Retina (tissue), 1 donor: ENCODE results near the gene CASP8.
"Not testable (repeated sequence)": the region's sequence is repeated elsewhere in the genome, so short reads cannot be mapped to it uniquely, and the experiment has no call there.

Experiments
- DNase-seq: peaks from one replicate; pipeline ENCODE4 v3.0.0-alpha.2; 2016

CASP8 gene

DNA sequence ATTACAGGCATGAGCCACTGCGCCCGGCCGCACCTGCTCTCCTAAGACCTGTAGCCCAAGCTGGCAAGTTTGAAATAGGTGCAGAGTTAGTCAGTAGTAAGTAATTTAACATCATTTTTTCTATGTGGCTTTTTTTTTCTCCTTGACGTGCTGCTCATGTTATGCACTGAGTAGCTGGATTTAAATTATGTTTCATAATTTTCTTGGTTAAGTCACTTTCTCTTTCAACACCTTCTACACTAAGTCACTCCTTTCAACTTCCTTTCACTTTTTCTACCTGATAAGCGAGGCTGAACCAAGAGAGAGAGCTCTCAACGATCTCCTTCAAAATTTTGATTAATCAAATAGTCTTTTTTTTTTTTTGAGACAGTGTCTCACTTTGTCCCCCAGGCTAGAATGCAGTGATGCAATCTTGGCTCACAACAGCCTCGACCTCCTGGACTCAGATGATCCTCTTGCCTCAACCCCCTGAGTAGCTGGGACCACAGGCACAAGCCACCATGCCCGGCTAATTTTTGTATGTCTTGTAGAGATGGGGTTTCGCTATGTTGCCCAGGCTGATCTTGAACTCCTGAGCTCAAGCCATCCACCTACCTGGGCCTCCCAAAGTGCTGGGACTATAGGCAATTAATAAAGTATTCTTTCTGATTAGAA lies 13.1 kb downstream of the CASP8 start:
- no peak for DNase-seq

DNA sequence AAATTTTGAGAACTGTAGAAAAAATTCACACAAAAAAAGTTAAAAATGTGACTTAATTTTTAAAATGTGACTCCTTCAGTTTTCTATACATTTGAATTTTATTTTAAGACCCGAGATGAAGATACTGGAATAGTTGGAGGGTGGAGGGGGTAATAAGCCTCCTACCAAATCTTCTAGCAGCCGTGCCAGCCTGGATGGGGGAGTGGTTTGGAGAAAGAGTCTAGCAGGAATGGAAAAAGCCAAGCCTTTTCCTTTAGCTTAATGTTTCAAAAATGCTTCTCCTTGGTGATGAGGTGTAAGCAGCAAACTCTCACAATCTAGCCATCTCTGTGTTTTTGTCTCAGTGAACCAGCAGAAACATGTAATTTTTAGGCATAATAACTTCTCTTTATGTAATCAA lies 14.7 kb downstream of the CASP8 start:
- DNase-seq, result no peak

DNA sequence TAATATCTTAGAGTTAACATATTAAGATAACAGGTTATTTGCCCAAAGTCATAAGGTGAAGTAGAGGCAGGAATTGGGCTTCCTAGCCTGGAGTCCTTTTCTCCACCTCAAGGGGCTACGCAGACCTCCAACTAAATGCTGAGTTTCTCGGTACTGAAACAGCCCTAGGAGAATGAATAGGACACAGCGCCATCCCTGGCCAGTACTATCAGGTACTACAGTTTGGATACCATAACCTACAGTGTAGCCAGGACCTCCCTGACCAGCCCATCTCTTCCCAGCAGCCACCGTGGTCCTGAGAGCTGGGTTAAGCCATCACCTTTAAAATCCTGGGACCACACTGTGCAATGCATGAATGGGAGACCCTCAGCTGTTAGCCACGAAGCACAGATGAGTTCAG lies 15.7 kb downstream of the CASP8 start:
- DNase-seq, result no peak

DNA sequence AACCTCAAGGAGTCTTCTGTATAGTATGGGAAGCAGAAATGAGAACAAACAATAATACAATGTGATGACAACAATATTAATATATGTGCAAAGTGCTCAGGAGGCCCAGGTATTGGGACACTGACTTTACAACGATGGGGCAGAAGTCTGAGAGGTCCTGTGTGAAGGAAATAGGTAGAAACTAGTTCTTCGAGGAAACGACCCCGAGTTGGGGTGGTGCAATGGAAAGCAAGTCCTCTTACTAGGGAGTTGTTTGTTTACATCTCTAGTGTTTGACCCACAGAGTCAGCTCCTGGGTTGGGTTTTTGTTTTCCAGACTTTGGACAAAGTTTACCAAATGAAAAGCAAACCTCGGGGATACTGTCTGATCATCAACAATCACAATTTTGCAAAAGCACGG lies 16.2 kb downstream of the CASP8 start:
- no peak for DNase-seq

DNA sequence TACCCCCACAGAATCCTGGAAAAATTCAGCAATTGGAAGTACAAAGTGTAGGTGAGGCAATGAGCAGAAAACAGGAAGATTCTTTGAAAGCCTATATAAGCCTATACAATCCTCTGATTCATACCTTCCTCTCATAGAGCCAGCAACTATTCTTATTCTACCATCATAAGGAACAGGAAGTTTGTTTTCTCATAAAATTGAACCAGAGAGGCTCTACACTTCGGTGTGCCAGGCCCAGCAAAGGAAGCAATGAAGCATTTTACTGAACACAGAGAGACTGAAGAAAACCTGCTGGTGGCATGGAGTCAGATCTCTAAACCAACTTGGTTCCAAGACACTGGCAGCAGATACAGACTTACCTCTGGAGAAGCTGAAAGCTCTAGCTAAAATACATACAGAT lies 18.7 kb downstream of the CASP8 start:
- DNase-seq, result no peak

DNA sequence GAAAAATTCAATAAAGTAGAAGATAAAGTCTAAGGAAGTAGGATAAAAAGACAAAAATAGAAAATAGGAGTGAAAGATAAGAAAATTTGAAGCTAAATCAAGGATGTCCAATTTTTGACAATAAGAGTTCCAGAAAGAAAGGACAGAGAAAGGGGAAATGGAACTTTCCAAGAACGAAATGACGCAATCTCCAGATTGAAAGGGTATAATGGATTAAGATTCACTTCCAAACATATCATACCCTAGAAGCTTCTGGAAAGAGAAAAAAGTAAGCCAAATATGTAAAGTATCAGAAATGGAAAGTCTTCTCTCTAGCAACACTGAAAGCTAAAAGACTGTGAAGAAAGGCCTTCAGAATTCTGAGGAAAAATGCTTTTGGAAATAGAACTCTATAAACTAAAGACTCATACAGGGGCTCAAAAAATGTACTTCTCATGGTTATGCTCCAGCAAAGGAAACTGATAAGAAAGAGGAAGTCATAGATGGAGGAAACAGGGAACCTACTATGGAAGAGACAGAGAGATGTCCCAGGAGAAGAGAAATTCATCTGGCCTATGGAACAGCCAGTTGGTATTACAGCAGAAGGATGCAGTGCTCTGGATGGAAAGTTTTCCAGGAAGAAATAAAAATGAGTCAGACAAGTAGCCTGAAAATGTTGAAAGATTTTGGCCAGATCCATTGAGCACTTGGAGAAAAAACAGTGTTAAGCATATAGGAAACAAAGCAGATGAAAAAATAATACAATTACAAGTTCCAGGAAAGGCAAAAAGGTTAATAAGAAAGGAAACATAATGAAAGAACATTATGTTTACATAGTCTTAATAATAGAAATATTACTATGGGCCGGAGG lies 20.1 kb downstream of the CASP8 start:
- no peak for DNase-seq

DNA sequence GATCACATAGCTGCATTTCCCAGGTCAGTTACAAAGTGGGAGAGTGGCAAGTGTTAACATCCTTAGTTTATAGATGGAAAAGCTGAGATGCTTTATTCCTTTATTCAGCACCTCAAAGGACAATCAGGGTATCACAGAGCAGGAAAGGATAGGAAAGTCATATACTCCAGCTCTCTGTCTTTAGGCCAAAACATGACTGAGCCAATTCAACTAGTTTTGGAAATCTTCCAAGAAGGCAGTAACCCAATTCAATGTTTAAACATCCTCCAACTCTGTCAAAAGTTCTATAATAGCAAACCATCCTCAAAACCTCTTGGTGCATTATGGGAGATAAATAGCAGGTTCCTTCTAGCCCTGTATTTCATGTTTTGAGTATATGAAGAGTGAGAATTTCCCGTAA lies 25.2 kb downstream of the CASP8 start:
- no peak for DNase-seq

DNA sequence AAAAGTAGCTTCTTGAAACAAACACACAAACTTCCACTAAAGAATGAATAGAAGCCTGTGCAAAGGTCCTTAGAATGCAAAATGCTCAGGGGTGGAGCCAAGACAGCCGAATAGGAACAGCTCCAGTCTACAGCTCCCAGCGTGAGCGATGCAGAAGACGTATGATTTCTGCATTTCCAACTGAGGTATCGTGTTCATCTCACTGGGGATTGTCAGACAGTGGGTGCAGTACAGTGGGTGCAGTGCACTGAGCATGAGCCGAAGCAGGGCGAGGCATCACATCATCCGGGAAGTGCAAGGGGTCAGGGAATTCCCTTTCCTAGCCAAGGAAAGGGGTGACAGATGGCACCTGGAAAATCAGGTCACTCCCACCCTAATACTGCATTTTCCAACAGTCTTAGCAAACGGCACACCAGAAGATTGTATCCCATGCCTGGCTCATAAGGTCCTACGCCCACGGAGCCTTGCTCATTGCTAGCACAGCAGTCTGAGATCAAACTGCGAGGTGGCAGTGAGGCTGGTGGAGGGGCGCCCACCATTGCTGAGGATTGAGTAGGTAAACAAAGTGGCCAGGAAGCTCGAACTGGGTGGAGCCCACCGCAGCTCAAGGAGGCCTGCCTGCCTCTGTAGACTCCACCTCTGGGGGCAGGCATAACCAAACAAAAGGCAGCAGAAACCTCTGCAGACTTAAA lies 30.3 kb downstream of the CASP8 start:
- DNase-seq, result not testable (repeated sequence)

DNA sequence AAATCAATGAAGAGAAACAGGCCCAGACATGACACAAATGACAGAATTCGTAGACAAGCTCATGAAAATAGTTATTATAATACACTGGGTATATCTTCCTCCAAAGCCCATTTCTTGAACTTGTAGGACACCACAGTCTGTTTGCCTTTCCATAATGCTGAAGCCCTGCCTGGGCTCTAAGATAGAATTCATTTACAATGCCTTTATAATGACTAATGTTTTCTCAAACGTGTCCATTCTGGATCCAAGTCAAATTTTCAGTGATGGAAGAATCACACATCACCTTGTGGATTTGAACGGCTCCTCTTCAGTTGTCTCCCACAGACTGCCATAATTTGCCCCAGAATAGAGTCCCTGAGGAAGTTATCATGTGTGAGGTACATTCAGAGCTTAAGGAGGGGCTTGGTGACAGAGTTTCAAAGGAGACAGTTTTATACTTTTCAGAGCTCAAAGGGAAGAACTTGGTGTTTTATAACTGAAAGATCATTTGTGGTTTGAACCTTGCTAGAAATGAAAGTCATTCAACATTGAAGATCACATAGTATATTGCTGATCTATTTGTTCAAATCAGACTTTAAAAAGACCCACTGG lies 38.2 kb downstream of the CASP8 start:
- no peak for DNase-seq

DNA sequence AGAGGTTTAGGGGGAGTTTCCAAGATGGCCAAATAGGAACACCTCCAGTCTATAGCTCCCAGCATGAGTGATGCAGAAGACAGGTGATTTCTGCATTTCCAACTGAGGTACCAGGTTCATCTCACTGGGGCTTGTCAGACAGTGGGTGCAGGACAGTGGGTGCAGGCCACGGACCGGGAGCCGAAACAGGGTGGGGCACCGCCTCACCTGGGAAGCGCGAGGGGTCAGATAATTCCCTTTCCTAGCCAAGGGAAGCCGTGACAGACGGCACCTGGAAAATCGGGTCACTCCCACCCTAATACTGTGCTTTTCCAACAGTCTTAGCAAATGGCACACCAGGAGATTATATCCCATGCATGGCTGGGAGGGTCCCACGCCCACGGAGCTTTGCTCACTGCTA lies 39.6 kb downstream of the CASP8 start:
- not testable (repeated sequence) for DNase-seq

DNA sequence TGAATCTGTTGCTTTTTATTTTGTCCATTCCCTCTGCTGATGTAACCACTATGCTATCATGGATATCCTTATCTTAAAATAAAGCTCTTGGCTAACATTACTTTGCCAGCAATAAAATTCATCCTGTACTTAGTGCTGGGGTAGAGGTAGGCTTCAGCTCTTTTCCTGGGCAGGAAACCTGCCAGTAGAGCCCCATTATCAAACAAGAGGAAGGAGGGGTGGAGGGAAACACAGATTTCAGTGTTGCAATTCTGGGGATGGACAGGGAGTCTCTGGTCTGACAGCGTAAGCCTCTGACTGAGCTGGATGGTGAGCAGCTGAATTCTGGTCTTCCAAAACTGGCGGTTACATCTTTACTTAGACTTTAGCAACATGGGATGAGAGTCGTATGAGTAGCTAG lies 47.5 kb downstream of the CASP8 start:
- DNase-seq, result no peak

DNA sequence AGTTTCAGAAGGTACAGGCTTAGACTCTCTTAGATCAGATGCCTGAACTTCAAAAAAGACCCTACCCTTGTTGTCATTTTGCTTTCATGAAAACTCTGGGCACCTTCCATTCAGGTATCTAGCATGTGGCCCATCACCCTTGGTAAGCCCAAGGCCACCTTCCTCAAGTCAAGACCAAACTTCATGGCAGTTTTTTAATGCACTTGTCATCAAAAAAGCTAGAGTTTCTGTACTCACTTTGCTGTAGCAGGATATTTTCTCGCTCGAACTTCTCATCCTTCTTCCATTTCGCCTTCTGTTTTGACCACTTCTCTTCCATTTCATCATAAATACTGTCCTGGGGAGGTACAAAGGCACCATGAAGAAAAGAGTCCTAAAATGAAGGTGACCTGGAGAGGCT lies 48.6 kb downstream of the CASP8 start:
- no peak for DNase-seq

DNA sequence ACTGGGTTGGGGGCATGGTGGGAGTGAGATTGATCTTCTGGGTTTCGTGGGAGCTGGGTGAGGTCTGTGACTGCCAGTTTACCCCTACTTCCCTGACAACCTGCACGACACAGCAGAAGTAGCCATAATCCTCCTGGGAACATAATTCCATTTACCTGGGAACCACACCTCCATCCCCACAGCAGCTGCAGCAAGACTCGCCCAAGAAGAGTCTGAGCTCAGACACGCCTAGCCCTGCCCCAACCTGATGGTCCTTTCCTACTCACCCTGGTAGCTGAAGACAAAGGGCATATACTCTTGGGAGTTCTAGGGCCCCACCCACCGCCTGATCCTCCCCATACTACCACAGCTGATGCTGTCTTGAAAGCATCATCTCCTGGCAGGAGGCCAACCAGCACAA lies 53.0 kb downstream of the CASP8 start:
- DNase-seq, result no peak

DNA sequence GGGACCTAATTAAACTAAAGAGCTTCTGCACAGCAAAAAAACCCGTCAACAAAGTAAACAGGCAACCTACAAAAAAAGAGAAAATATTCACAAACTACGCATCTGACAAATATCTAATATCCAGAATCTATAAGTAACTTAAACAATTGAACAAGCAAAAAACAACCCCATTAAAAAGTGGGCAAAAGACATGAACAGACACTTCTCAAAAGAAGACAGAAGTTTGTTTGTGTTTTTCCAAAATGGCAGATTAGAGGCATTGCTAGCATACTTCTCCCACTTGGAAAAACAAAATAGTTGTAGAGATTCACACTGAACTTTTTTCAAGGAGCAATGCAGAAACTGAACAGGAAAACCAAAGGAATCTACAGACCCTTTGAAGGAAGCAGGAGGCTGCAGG lies 59.2 kb downstream of the CASP8 start:
- no peak for DNase-seq

DNA sequence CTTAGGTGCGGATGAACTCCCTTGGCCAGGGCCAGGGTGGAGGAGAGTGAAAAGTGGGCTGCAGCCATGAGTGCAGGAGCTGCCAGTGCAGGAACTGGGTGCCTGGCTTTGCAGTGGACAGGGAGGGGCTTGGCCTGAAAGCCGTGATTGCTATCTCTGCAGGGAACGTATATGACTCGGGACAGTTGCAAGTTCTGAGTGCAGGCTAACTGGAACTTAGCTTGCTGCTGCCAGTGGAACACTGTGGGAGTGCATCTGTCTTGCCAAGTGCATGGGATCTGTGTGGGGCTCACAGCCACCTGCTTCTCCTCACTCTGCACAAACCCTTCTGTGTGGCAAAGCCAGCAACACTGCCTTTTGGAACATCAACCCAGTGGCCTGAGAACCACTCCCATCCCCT lies 59.9 kb downstream of the CASP8 start:
- DNase-seq, result no peak

DNA sequence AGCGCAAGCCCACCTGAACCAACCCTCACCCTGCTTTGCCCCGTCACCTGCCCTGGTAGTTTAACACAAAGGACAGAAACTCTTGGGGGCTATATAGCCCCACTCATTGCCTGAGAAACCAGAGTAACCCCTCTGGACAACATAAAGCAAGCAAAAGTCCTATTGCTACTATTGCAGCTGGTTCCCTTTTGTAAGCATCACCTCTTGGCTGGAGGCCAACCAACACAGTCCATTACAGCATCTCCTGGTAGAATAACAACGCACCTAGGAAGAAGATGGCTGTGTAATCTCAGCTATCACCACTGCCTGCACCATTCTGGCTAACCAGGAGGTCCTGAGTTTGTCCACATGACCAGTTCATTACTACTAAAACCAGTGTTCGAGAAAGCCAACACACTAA lies 60.4 kb downstream of the CASP8 start:
- no peak for DNase-seq

DNA sequence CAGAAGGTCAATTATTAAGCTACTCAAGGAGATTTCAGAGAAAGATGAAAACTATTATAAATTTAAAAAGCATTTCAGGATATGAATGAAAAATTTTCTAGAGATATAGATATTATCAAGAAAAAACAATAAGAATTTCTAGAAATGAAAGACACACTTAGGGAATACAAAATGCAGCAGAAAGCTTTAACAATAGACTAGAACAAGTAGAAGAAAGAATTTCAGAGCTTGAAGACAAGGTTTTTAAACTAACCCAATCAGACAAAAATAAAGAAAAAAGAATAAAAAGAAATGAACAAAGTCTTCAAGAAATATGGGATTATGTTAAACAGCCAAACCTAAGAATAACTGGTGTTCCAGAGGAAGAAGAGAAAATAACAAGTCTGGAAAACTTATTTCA lies 62.4 kb downstream of the CASP8 start:
- DNase-seq, result no peak

DNA sequence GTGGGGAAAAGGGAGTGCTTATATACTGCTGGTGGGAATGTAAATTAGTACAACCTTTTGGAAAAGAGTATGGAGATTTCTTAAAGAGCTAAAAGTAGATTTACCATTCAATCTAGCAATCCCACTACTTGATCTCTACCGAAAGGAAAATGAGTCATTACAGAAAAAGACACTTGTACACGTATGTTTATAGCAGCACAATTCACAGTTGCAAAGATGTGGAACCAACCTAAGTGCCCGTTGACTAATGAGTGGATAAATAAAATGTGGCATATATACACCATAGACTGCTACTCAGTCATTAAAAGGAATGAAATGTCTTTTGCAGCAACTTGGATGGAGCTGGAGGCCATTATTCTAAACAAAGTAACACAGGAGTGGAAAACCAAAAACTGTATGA lies 67.3 kb downstream of the CASP8 start:
- no peak for DNase-seq

DNA sequence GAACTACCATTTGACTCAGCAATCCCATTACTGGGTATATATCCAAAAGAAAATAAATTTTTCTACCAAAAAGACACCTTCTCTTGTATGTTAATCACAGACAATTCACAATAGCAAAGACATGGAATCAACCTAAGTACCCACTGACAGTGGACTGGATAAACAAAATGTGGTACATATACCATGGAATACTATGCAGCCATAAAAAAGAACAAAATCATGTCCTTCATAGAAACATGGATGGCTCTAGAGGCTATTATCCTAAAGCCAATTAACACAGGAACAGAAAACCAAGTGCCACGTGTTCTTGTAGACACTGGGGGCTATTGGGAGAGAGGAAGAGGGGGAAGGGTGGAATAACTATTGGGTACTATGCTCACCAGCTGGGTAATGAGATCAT lies 69.1 kb downstream of the CASP8 start:
- no peak for DNase-seq
